GM23338 (cell line): ENCODE data around the gene CFAP57. TPM values are rescaled to one million over a fixed set of nuclear protein-coding genes. Genes with fewer than 3 reads are reported as not detected.

Experiments
- ATAC-seq: fragments of 200-7000 bp; cut with Tn5 transposase; 3 replicates; pipeline ENCODE4 v1.9.1; 2020
- DNase-seq: peaks from one replicate; pipeline ENCODE4 v3.0.0-alpha.2; 2015; ENCODE audit warnings: low spot score
- H2AFZ ChIP-seq: fragments of 200-600 bp; sonication (generic); 2 replicates; pipeline ENCODE4 v1.8.0; 2016; ENCODE audit warnings: antibody characterized with exemption, mild to moderate bottlenecking, moderate library complexity
- H3F3A ChIP-seq: fragments of 200-600 bp; sonication (generic); replicated peaks from 2 replicates; pipeline ENCODE4 v1.8.0; 2017; ENCODE audit warnings: antibody characterized with exemption, mixed run types, low read depth
- H3K27ac ChIP-seq: fragments of 200-600 bp; sonication (generic); 2 replicates; pipeline ENCODE4 v1.6.1; 2016; ENCODE audit warnings: low read depth
- H3K27me3 ChIP-seq: fragments of 200-600 bp; sonication (generic); 2 replicates; pipeline ENCODE4 v1.8.0; 2016; ENCODE audit warnings: mild to moderate bottlenecking, mixed run types, moderate library complexity; ENCODE audit not compliant: insufficient read depth
- H3K36me3 ChIP-seq: fragments of 200-600 bp; sonication (generic); 2 replicates; pipeline ENCODE4 v1.8.0; 2016; ENCODE audit warnings: mild to moderate bottlenecking; ENCODE audit not compliant: insufficient read depth
- H3K4me1 ChIP-seq: fragments of 200-600 bp; sonication (generic); 2 replicates; pipeline ENCODE4 v1.8.0; 2016; ENCODE audit warnings: mild to moderate bottlenecking, moderate library complexity; ENCODE audit not compliant: insufficient read depth
- H3K4me2 ChIP-seq: fragments of 200-600 bp; sonication (generic); 2 replicates; pipeline ENCODE4 v1.7.1; 2017; ENCODE audit warnings: mixed run types
- H3K4me3 ChIP-seq: fragments of 200-600 bp; sonication (generic); 2 replicates; pipeline ENCODE4 v1.6.1; 2016; ENCODE audit warnings: mixed run types
- H3K79me2 ChIP-seq: fragments of 200-600 bp; sonication (generic); replicated peaks from 2 replicates; pipeline ENCODE4 v1.8.0; 2017; ENCODE audit warnings: mild to moderate bottlenecking; ENCODE audit not compliant: insufficient read depth
- H3K9me2 ChIP-seq: fragments of 200-600 bp; sonication (generic); 2 replicates; pipeline ENCODE4 v1.8.0; 2017; ENCODE audit not compliant: insufficient read depth
- H4K20me1 ChIP-seq: fragments of 200-600 bp; sonication (generic); replicated peaks from 2 replicates; pipeline ENCODE4 v1.8.0; 2017; ENCODE audit warnings: mild to moderate bottlenecking; ENCODE audit not compliant: insufficient read depth
- H3K27ac Mint-ChIP-seq: 2 replicates; pipeline ENCODE4 v1.8.0; 2020; ENCODE audit warnings: inconsistent platforms, mild to moderate bottlenecking, moderate library complexity, mixed read lengths
- H3K27me3 Mint-ChIP-seq: 3 replicates; pipeline ENCODE4 v1.8.0; 2022; ENCODE audit warnings: low read depth, mild to moderate bottlenecking, moderate library complexity, mixed read lengths, inconsistent platforms; ENCODE audit not compliant: insufficient read depth, poor library complexity
- H3K36me3 Mint-ChIP-seq: 3 replicates; pipeline ENCODE4 v1.8.0; 2021; ENCODE audit warnings: low read depth, mild to moderate bottlenecking, inconsistent platforms, moderate library complexity, mixed read lengths
- H3K4me1 Mint-ChIP-seq: 3 replicates; pipeline ENCODE4 v1.8.0; 2020; ENCODE audit warnings: mild to moderate bottlenecking, inconsistent platforms, mixed read lengths
- H3K4me3 Mint-ChIP-seq: 3 replicates; pipeline ENCODE4 v1.8.0; 2021; ENCODE audit warnings: moderate library complexity, mild to moderate bottlenecking, inconsistent platforms, mixed read lengths
- H3K9me3 Mint-ChIP-seq: 3 replicates; pipeline ENCODE4 v1.8.0; 2020; ENCODE audit warnings: moderate library complexity, mild to moderate bottlenecking, inconsistent platforms, mixed read lengths
- CREB1 ChIP-seq: fragments of 250-450 bp; sonication (Bioruptor Pico); IDR thresholded peaks from 2 replicates; pipeline ENCODE4 v1.5.0; 2020; ENCODE audit warnings: low read depth, mild to moderate bottlenecking, moderate library complexity
- CTCF ChIP-seq, 2 experiments: fragments of 200-600 bp in 1 of 2; sonication (generic) in 1 of 2; conservative IDR thresholded peaks; 2 replicates each; pipeline versions ENCODE4 v1.5.1 to v1.6.1; 2016 to 2017; ENCODE audit warnings: antibody characterized with exemption in 2 of 2, low read depth in 2 of 2, mild to moderate bottlenecking in 2 of 2, moderate library complexity in 1 of 2
- ETS1 ChIP-seq: IDR thresholded peaks from 2 replicates; pipeline ENCODE4 v1.6.1; 2016; ENCODE audit warnings: antibody characterized with exemption
- EZH2 ChIP-seq: fragments of 200-600 bp; sonication (generic); IDR thresholded peaks from one replicate; pipeline ENCODE4 v1.8.0; 2017; ENCODE audit warnings: antibody characterized with exemption, mild to moderate bottlenecking, low read depth; ENCODE audit not compliant: unreplicated experiment
- EZH2phosphoT487 ChIP-seq: fragments of 200-600 bp; sonication (generic); IDR thresholded peaks from one replicate; pipeline ENCODE4 v1.8.1; 2018; ENCODE audit warnings: antibody characterized with exemption; ENCODE audit not compliant: unreplicated experiment
- JUNB ChIP-seq: IDR thresholded peaks from one replicate; pipeline ENCODE4 v1.6.1; 2016; ENCODE audit warnings: antibody characterized with exemption; ENCODE audit not compliant: unreplicated experiment
- NANOG ChIP-seq: IDR thresholded peaks from 2 replicates; pipeline ENCODE4 v1.6.1; 2016; ENCODE audit warnings: antibody characterized with exemption, borderline replicate concordance
- POLR2AphosphoS5 ChIP-seq: IDR thresholded peaks from 2 replicates; pipeline ENCODE4 v1.6.1; 2016; ENCODE audit warnings: antibody characterized with exemption, low read depth
- STAT1 ChIP-seq: IDR thresholded peaks from one replicate; pipeline ENCODE4 v1.6.1; 2016; ENCODE audit warnings: antibody characterized with exemption; ENCODE audit not compliant: unreplicated experiment
- ZNF114 ChIP-seq: fragments of 250-450 bp; sonication (Bioruptor Pico); IDR thresholded peaks from 2 replicates; pipeline ENCODE4 v1.5.0; 2020; ENCODE audit warnings: mild to moderate bottlenecking, moderate library complexity
- ZNF331 ChIP-seq: fragments of 250-450 bp; sonication (Bioruptor Pico); IDR thresholded peaks from 2 replicates; pipeline ENCODE4 v1.5.0; 2020; ENCODE audit warnings: low read depth, mild to moderate bottlenecking, moderate library complexity
- polyA plus RNA-seq: library from polyadenylated mRNA; unstranded; fragments of >200 nt; fragmentation: Nextera tagmentation; extraction: Ambion mirVana; gene quantifications from 2 replicates; pipeline ENCODE4 v1.2.1, GENCODE V29; 2016
- total RNA-seq: library from RNA; depleted of rRNA; stranded (reverse); fragments of >200 nt; shearing (Covaris generic); gene quantifications from 2 replicates; pipeline ENCODE4 v1.2.3, GENCODE V29; 2014
- TF ChIP-seq, protein P1 (sequence below): IDR thresholded peaks from one replicate; pipeline ENCODE4 v1.6.1; 2018; ENCODE audit warnings: antibody characterized with exemption; ENCODE audit not compliant: unreplicated experiment
- TF ChIP-seq, protein P2 (sequence below): fragments of 250-450 bp; sonication (Bioruptor Pico); IDR thresholded peaks from 2 replicates; pipeline ENCODE4 v1.5.0; 2020; ENCODE audit warnings: mild to moderate bottlenecking, moderate library complexity

Gene CFAP57
- total and polyA plus RNA-seq, 2 experiments from 2014 or later, result 0.37 to 0.38 TPM

- Mint-ChIP-seq H3K4me1 (no peaks in the 10 kb centered on the region), H3K27me3 (peaks cover 4% of the 10 kb centered on the region), H3K4me3 (no peak overlapping the region), H3K36me3 (peaks cover 33% of the 10 kb centered on the region), H3K9me3 (peaks cover 23% of the 10 kb centered on the region), H3K27ac (no peak overlapping the region)
- 0 out of 2 replicates have a peak, but pooled peaks cover 8% of the 10 kb centered on the region for H3K36me3 ChIP-seq
- no peak for ATAC-seq
- H3K9me2 ChIP-seq, result no peaks in the 10 kb centered on the region
- H3K27me3 ChIP-seq, result no peaks in the 10 kb centered on the region
- no peaks in the 10 kb centered on the region for H4K20me1 ChIP-seq
- DNase-seq, result no peak
- peaks cover 38% of the 10 kb centered on the region for H3K79me2 ChIP-seq
- H3K4me3 ChIP-seq, result no peak overlapping the region
- H3K27ac ChIP-seq, result no peak overlapping the region
- no peaks in the 10 kb centered on the region for H3K4me1 ChIP-seq
- no peak overlapping the region for H3K4me2 ChIP-seq
- no peak overlapping the region for H2AFZ ChIP-seq
- TF ChIP-seq CREB1 (CRISPR knock-in tag), result no peak
- TF ChIP-seq EZH2phosphoT487, result no peak
- TF ChIP-seq ZNF114 (CRISPR knock-in tag), result no peak
- no peak for TF ChIP-seq EZH2
- TF ChIP-seq CTCF (conservative IDR thresholded peaks at IDR 0.05; ENCODE audit: low read depth in 2 of 2), result no peak
- no peak for TF ChIP-seq NANOG
- no peak for TF ChIP-seq JUNB
- TF ChIP-seq, protein P1, sequence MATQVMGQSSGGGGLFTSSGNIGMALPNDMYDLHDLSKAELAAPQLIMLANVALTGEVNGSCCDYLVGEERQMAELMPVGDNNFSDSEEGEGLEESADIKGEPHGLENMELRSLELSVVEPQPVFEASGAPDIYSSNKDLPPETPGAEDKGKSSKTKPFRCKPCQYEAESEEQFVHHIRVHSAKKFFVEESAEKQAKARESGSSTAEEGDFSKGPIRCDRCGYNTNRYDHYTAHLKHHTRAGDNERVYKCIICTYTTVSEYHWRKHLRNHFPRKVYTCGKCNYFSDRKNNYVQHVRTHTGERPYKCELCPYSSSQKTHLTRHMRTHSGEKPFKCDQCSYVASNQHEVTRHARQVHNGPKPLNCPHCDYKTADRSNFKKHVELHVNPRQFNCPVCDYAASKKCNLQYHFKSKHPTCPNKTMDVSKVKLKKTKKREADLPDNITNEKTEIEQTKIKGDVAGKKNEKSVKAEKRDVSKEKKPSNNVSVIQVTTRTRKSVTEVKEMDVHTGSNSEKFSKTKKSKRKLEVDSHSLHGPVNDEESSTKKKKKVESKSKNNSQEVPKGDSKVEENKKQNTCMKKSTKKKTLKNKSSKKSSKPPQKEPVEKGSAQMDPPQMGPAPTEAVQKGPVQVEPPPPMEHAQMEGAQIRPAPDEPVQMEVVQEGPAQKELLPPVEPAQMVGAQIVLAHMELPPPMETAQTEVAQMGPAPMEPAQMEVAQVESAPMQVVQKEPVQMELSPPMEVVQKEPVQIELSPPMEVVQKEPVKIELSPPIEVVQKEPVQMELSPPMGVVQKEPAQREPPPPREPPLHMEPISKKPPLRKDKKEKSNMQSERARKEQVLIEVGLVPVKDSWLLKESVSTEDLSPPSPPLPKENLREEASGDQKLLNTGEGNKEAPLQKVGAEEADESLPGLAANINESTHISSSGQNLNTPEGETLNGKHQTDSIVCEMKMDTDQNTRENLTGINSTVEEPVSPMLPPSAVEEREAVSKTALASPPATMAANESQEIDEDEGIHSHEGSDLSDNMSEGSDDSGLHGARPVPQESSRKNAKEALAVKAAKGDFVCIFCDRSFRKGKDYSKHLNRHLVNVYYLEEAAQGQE, result no peak
- no peak for TF ChIP-seq POLR2AphosphoS5
- TF ChIP-seq ZNF331 (CRISPR knock-in tag), result no peak
- TF ChIP-seq, protein P2, sequence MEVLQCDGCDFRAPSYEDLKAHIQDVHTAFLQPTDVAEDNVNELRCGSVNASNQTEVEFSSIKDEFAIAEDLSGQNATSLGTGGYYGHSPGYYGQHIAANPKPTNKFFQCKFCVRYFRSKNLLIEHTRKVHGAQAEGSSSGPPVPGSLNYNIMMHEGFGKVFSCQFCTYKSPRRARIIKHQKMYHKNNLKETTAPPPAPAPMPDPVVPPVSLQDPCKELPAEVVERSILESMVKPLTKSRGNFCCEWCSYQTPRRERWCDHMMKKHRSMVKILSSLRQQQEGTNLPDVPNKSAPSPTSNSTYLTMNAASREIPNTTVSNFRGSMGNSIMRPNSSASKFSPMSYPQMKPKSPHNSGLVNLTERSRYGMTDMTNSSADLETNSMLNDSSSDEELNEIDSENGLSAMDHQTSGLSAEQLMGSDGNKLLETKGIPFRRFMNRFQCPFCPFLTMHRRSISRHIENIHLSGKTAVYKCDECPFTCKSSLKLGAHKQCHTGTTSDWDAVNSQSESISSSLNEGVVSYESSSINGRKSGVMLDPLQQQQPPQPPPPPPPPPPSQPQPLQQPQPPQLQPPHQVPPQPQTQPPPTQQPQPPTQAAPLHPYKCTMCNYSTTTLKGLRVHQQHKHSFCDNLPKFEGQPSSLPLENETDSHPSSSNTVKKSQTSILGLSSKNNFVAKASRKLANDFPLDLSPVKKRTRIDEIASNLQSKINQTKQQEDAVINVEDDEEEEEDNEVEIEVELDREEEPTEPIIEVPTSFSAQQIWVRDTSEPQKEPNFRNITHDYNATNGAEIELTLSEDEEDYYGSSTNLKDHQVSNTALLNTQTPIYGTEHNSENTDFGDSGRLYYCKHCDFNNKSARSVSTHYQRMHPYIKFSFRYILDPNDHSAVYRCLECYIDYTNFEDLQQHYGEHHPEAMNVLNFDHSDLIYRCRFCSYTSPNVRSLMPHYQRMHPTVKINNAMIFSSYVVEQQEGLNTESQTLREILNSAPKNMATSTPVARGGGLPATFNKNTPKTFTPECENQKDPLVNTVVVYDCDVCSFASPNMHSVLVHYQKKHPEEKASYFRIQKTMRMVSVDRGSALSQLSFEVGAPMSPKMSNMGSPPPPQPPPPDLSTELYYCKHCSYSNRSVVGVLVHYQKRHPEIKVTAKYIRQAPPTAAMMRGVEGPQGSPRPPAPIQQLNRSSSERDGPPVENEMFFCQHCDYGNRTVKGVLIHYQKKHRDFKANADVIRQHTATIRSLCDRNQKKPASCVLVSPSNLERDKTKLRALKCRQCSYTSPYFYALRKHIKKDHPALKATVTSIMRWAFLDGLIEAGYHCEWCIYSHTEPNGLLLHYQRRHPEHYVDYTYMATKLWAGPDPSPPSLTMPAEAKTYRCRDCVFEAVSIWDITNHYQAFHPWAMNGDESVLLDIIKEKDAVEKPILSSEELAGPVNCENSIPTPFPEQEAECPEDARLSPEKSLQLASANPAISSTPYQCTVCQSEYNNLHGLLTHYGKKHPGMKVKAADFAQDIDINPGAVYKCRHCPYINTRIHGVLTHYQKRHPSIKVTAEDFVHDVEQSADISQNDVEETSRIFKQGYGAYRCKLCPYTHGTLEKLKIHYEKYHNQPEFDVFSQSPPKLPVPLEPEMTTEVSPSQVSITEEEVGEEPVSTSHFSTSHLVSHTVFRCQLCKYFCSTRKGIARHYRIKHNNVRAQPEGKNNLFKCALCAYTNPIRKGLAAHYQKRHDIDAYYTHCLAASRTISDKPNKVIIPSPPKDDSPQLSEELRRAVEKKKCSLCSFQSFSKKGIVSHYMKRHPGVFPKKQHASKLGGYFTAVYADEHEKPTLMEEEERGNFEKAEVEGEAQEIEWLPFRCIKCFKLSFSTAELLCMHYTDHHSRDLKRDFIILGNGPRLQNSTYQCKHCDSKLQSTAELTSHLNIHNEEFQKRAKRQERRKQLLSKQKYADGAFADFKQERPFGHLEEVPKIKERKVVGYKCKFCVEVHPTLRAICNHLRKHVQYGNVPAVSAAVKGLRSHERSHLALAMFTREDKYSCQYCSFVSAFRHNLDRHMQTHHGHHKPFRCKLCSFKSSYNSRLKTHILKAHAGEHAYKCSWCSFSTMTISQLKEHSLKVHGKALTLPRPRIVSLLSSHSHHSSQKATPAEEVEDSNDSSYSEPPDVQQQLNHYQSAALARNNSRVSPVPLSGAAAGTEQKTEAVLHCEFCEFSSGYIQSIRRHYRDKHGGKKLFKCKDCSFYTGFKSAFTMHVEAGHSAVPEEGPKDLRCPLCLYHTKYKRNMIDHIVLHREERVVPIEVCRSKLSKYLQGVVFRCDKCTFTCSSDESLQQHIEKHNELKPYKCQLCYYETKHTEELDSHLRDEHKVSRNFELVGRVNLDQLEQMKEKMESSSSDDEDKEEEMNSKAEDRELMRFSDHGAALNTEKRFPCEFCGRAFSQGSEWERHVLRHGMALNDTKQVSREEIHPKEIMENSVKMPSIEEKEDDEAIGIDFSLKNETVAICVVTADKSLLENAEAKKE (CRISPR knock-in tag), result no peak
- TF ChIP-seq ETS1, result no peak
- no peak for TF ChIP-seq STAT1
- H3F3A ChIP-seq, result peaks cover 4% of the 10 kb centered on the region; the same call in 1 of the 2 replicates
Measured at GRCh38 chr1:43128816-43129215, 43.3 kb upstream of the CFAP57 start.
